Measurements from ENCODE around the gene MXD3.

The MXD3 gene

GRCh38 chr5:177300236-177300880, 11.3 kb downstream of the MXD3 start:
- FAIRE-seq (no peak), DNase-seq (ENCODE audit: insufficient read length, low spot score) (no peak)
- TF ChIP-seq CTCF (IDR thresholded peaks at IDR 0.05; ENCODE audit: insufficient read depth, missing control alignments), result no peak

- no peak for FAIRE-seq
- TF ChIP-seq CTCF (IDR thresholded peaks at IDR 0.05; ENCODE audit: insufficient read depth, missing control alignments), result no peak
- DNase-seq (ENCODE audit: insufficient read length, low spot score), result no peak
These were observed 12.0 kb downstream of the MXD3 start for GRCh38 chr5:177299697-177300096.

- no peak for TF ChIP-seq CTCF (IDR thresholded peaks at IDR 0.05; ENCODE audit: insufficient read depth, missing control alignments)
- DNase-seq (ENCODE audit: insufficient read length, low spot score) (no peak), FAIRE-seq (no peak)
These were observed 13.8 kb downstream of the MXD3 start for GRCh38 chr5:177297922-177298321.

- DNase-seq (ENCODE audit: insufficient read length, low spot score) (no peak), FAIRE-seq (no peak)
- no peak for TF ChIP-seq CTCF (IDR thresholded peaks at IDR 0.05; ENCODE audit: insufficient read depth, missing control alignments)
These were observed 15.1 kb downstream of the MXD3 start for GRCh38 chr5:177296581-177296980.

GRCh38 chr5:177295924-177296323, 15.8 kb downstream of the MXD3 start:
- no peak for TF ChIP-seq CTCF (IDR thresholded peaks at IDR 0.05; ENCODE audit: insufficient read depth, missing control alignments)
- no peak for FAIRE-seq
- no peak for DNase-seq (ENCODE audit: insufficient read length, low spot score)

GRCh38 chr5:177294632-177295031, 17.1 kb downstream of the MXD3 start:
- DNase-seq (ENCODE audit: insufficient read length, low spot score) (no peak), FAIRE-seq (no peak)
- TF ChIP-seq CTCF (IDR thresholded peaks at IDR 0.05; ENCODE audit: insufficient read depth, missing control alignments), result no peak

- FAIRE-seq (no peak), DNase-seq (ENCODE audit: insufficient read length, low spot score) (no peak)
- no peak for TF ChIP-seq CTCF (IDR thresholded peaks at IDR 0.05; ENCODE audit: insufficient read depth, missing control alignments)
These were observed 17.7 kb downstream of the MXD3 start for GRCh38 chr5:177293819-177294581.
